OCI-LY3 (cell line): ENCODE results near the gene TMEM132C.

Source experiments
- CTCF ChIP-seq: fragments of 200-600, 300-600 bp; sonication (generic); IDR thresholded peaks from 2 replicates; pipeline ENCODE4 v1.5.1; 2014; ENCODE audit warnings: antibody characterized with exemption, low read length, low read depth
- EZH2phosphoT487 ChIP-seq: fragments of 200-600 bp; shearing (Covaris generic); IDR thresholded peaks from 2 replicates; pipeline ENCODE4 v1.6.1; 2018; ENCODE audit warnings: antibody characterized with exemption, mixed run types, low read depth

- TF ChIP-seq CTCF = no peak
- no peak for TF ChIP-seq EZH2phosphoT487
These were observed 480.5 kb downstream of the TMEM132C start for GRCh38 chr12:128747441-128747840.
